PC-9 (cell line): ENCODE results near the gene ADAM8.

Experiments used
- EZH2 ChIP-seq: fragments of 200-600 bp; sonication (generic); IDR thresholded peaks from 2 replicates; pipeline ENCODE4 v1.8.0; 2017; ENCODE audit warnings: antibody characterized with exemption, low read depth
- TF ChIP-seq, protein P1 (sequence below): fragments of 200-600 bp; sonication (generic); conservative IDR thresholded peaks from 2 replicates; pipeline ENCODE4 v1.6.1; 2017; ENCODE audit warnings: mixed run types, antibody characterized with exemption, mild to moderate bottlenecking, moderate library complexity

DNA sequence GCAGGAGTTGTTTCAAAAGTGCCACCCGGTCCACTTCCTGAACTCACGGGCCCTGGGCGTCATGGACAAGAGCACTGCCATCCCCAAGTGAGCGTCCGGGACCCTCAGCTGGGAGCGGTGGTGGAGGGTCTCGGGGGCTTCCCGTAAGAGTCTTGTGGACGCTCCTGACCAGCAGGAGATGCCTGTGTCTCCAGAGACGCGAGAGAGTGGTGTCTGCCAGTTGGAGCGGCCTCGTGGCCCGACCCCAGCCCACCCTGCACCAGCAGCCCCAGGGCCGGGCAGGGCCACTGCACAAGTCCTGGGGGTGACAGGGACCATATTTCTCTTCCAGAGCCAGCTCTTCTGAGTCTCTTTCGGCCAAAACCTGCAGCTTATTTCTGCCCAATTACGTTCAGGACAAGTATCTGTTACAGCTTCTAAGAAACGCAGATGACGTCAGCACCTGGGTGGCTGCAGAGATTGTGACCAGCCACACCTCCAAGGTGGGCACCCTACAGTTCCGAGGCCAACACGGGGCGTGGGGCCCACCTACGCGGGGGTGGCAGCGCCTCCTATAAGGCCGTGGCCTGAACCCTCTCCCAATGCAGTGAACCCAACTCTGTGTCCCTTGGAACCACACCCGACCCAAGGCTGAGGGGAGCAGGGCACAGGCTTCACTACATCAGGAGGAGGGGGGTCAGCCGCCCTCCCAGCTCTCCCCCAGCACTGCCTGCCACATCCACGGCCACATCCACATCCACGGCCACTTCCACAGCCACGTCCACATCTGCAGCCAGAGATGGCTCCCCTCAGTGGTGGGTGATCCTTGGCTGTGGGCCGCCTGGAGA lies 62.8 kb downstream of the ADAM8 start:
- TF ChIP-seq, protein P1, sequence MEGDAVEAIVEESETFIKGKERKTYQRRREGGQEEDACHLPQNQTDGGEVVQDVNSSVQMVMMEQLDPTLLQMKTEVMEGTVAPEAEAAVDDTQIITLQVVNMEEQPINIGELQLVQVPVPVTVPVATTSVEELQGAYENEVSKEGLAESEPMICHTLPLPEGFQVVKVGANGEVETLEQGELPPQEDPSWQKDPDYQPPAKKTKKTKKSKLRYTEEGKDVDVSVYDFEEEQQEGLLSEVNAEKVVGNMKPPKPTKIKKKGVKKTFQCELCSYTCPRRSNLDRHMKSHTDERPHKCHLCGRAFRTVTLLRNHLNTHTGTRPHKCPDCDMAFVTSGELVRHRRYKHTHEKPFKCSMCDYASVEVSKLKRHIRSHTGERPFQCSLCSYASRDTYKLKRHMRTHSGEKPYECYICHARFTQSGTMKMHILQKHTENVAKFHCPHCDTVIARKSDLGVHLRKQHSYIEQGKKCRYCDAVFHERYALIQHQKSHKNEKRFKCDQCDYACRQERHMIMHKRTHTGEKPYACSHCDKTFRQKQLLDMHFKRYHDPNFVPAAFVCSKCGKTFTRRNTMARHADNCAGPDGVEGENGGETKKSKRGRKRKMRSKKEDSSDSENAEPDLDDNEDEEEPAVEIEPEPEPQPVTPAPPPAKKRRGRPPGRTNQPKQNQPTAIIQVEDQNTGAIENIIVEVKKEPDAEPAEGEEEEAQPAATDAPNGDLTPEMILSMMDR, result no peak
- TF ChIP-seq EZH2, result no peak
